GM12801 (cell line): ENCODE data around the gene EFHC2.

Experiments used
- TF ChIP-seq, protein P1 (sequence below): IDR thresholded peaks from one replicate; pipeline ENCODE4 v1.5.1; 2011; ENCODE audit warnings: control low read depth; ENCODE audit not compliant: insufficient read length; ENCODE audit errors: extremely low read depth

The EFHC2 gene, protein sequence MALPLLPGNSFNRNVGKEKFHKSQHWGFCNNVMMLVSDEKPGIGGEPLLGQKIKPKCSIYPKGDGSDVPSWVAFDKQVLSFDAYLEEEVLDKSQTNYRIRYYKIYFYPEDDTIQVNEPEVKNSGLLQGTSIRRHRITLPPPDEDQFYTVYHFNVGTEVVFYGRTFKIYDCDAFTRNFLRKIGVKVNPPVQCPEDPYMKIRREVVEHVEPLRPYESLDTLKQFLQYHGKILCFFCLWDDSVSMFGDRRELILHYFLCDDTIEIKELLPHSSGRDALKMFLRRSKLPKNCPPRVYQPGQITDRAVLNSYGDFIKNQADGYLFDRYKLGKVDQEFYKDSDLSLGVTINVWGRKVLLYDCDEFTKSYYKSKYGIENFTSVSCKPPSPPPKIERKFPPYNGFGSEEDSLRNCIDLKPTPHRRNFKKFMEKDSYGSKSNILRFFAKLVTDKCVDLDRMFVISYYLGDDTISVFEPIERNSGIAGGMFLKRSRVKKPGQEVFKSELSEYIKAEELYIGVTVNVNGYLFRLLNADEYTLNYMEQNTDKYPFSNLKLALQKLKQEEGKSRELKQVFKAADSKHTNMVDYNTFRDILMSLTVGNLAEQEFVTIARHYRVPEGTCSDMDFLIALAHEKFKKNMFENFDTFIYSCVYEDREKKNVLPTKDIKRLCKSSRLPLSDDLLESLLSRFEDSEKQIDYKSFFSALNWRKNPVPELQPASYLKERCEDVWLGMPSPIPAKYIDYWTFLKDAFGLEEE

GRCh38 chrX:44343412-44344141 lies at the start of gene EFHC2:
TSS of gene EFHC2 (minus strand) at chrX:44343672. CDS start at chrX:44343588, 84 bp downstream.
- TF ChIP-seq, protein P1, sequence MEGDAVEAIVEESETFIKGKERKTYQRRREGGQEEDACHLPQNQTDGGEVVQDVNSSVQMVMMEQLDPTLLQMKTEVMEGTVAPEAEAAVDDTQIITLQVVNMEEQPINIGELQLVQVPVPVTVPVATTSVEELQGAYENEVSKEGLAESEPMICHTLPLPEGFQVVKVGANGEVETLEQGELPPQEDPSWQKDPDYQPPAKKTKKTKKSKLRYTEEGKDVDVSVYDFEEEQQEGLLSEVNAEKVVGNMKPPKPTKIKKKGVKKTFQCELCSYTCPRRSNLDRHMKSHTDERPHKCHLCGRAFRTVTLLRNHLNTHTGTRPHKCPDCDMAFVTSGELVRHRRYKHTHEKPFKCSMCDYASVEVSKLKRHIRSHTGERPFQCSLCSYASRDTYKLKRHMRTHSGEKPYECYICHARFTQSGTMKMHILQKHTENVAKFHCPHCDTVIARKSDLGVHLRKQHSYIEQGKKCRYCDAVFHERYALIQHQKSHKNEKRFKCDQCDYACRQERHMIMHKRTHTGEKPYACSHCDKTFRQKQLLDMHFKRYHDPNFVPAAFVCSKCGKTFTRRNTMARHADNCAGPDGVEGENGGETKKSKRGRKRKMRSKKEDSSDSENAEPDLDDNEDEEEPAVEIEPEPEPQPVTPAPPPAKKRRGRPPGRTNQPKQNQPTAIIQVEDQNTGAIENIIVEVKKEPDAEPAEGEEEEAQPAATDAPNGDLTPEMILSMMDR, result no peak

- TF ChIP-seq, protein P1, result no peak
These were observed 49.3 kb upstream of the EFHC2 start for GRCh38 chrX:44392767-44393166.

- TF ChIP-seq, protein P1, result no peak
These were observed 41.3 kb upstream of the EFHC2 start for GRCh38 chrX:44384688-44385338.

DNA sequence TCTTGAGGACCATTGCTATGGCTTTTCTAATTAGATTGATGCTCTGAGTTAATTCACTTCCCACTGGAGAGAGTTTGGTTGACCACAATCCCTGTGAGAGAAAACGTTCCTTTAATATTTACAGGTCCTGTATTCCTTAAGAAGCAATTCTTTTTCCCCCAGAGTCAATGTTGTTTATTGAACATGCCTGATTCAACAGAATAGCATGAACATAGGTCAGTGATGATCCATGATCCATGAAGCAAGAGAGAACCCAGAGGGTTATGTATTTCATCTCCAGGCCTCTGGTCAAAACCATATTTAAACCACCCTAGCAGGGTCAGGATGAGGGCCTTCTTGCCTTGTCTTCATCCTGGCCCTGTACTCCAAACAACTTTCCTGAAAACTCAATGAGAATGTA lies 39.4 kb upstream of the EFHC2 start:
- TF ChIP-seq, protein P1, result no peak

DNA sequence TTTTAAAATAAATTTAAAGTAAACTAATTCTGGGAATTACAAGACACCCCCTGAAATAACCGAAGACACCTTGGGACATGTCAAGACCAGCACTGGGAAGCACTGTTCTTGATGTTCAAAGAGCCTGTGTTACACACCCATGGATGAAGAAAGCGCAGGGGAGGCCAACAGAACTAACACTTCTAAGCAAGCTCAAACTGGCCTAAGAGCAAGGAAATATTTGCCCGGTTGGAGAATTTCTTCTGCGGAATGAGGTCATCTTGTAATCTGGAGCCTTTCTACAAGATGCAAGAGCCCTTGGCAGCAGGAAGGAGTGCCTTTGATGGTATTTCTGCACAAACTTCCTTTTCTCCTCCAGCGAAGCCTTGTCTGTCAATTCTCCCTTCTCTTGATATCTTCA lies 9.3 kb upstream of the EFHC2 start:
- TF ChIP-seq, protein P1, result no peak

DNA sequence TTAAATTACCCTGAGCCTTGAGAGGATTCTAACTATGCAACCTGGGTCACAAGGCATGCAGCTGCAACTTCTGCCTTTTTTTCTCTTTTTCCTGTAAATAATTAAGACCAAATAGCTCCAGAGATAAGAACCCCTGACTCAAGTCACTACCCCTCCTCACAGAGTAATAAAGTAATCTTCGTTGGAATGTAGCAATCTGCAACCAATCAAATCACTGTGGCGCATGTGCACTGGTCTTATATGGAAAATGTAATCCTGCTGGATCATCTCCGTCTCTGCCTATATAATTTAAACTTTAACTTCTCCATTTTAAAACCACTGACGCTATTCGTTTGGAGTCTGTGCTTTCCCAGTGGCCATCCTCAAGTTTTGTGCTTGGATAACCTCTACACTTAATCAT lies 6.1 kb upstream of the EFHC2 start:
- TF ChIP-seq, protein P1, result no peak
